Tibial nerve (tissue), 4 donors: ENCODE results near the gene SMAD1. TPM values are rescaled to one million over a fixed set of nuclear protein-coding genes. Genes with fewer than 3 reads are reported as not detected.

Experiments
- DNase-seq, 2 donors: peaks; one replicate each; pipeline ENCODE4 v3.0.0-alpha.2; 2019; ENCODE audit warnings: low spot score in 2 of 2
- H3K27ac ChIP-seq, 4 donors: fragments of 200-600 bp; sonication (generic) in 3 of 4; one replicate each; pipeline ENCODE4 v1.5.1; 2017 to 2019; ENCODE audit warnings: mild to moderate bottlenecking in 1 of 4
- H3K27me3 ChIP-seq, 2 donors: fragments of 200-600 bp; sonication (generic) in 1 of 2; one replicate each; pipeline versions ENCODE4 v1.5.1 to v1.6.0; 2017 to 2019
- H3K36me3 ChIP-seq, 3 donors: fragments of 200-600 bp; sonication (generic); one replicate each; pipeline ENCODE4 v1.5.1; 2018 to 2019
- H3K4me1 ChIP-seq, 4 donors: fragments of 200-600 bp; sonication (generic) in 3 of 4; one replicate each; pipeline ENCODE4 v1.5.1; 2017 to 2019
- H3K4me3 ChIP-seq, 4 donors: fragments of 200-600 bp; sonication (generic) in 3 of 4; one replicate each; pipeline ENCODE4 v1.5.1; 2017 to 2019; ENCODE audit warnings: mild to moderate bottlenecking in 1 of 4, moderate library complexity in 1 of 4
- H3K9me3 ChIP-seq, 4 donors: fragments of 200-600 bp; sonication (generic) in 3 of 4; one replicate each; pipeline ENCODE4 v1.5.1; 2017 to 2019
- CTCF ChIP-seq, 5 experiments: fragments of 200-600 bp in 3 of 5; fragments of 450-650 bp in 2 of 5; sonication (generic) in 3 of 5; IDR thresholded peaks; one replicate each; pipeline ENCODE4 v1.5.1; 2016 to 2019; ENCODE audit warnings: antibody characterized with exemption in 5 of 5, mild to moderate bottlenecking in 3 of 5, moderate library complexity in 2 of 5
- EP300 ChIP-seq, 2 donors: sonication (generic); formaldehyde crosslinking; IDR thresholded peaks; one replicate each; pipeline ENCODE4 v1.6.1; 2017; ENCODE audit warnings: antibody characterized with exemption in 2 of 2, mild to moderate bottlenecking in 1 of 2
- POLR2A ChIP-seq, 2 donors: fragments of 450-650 bp; IDR thresholded peaks; one replicate each; pipeline ENCODE4 v1.6.1; 2017; ENCODE audit warnings: antibody characterized with exemption in 2 of 2, mild to moderate bottlenecking in 2 of 2, moderate library complexity in 2 of 2
- WGBS, 2 donors: methylation state at CpG; one replicate each; pipeline ENCODE4 v1.1.5; 2018; 5-methylcytosine and 5-hydroxymethylcytosine counted together
- total RNA-seq, 4 donors: library from RNA; depleted of rRNA; stranded (reverse); fragments of >200 nt; gene quantifications; one replicate each; pipeline ENCODE4 v1.1.0, GENCODE V29; 2016

The SMAD1 gene
- total RNA-seq, 4 donors from 2014 or later, result 23.8 to 48.6 (median 34.9) TPM

GRCh38 chr4:145493166-145493565 lies 11.5 kb downstream of the SMAD1 start:
- Histone ChIP-seq H3K9me3 (no peaks in the 10 kb centered on the region), H3K27ac (no peak overlapping the region), H3K27me3 (no peaks in the 10 kb centered on the region), H3K36me3 (no peaks in the 10 kb centered on the region), H3K4me3 (no peak overlapping the region), H3K4me1 (peaks cover 0 to 44% (median 0%) of the 10 kb centered on the region in 4 donors)
- no peak for DNase-seq
- WGBS, 2 donors, result 68 to 71% methylated on average over 2 of the region's 2 CpGs
- no peak for TF ChIP-seq CTCF (IDR thresholded peaks at IDR 0.05)
- no peak for TF ChIP-seq EP300 (IDR thresholded peaks at IDR 0.05)
- no peak for TF ChIP-seq POLR2A (IDR thresholded peaks at IDR 0.05)

- TF ChIP-seq EP300 (IDR thresholded peaks at IDR 0.05), result no peak
- no peak for TF ChIP-seq CTCF (IDR thresholded peaks at IDR 0.05)
- TF ChIP-seq POLR2A (IDR thresholded peaks at IDR 0.05), result no peak
- no peak for DNase-seq
- 62 to 71% methylated on average over 4 of the region's 4 CpGs for WGBS, 2 donors
- Histone ChIP-seq H3K9me3 (no peaks in the 10 kb centered on the region), H3K36me3 (no peaks in the 10 kb centered on the region), H3K4me1 (peaks cover 0 to 44% (median 0%) of the 10 kb centered on the region in 4 donors), H3K27me3 (no peaks in the 10 kb centered on the region), H3K27ac (no peak overlapping the region), H3K4me3 (no peak overlapping the region)
Measured at GRCh38 chr4:145494666-145495270, 13.1 kb downstream of the SMAD1 start.

- H3K27me3 ChIP-seq, result no peaks in the 10 kb centered on the region
- 93 to 94% methylated on average over 5 of the region's 5 CpGs for WGBS, 2 donors
- TF ChIP-seq EP300 (IDR thresholded peaks at IDR 0.05), result no peak
- TF ChIP-seq POLR2A (IDR thresholded peaks at IDR 0.05), result no peak
- no peak for TF ChIP-seq CTCF (IDR thresholded peaks at IDR 0.05)
- H3K27ac ChIP-seq, result no peak overlapping the region
- no peaks in the 10 kb centered on the region for H3K9me3 ChIP-seq
- H3K4me1 ChIP-seq, result peaks cover 0 to 35% (median 0%) of the 10 kb centered on the region in 4 donors
- H3K36me3 ChIP-seq, result no peaks in the 10 kb centered on the region
- H3K4me3 ChIP-seq, result no peak overlapping the region
- DNase-seq, result no peak
Measured at GRCh38 chr4:145496292-145496691, 14.6 kb downstream of the SMAD1 start.

- Histone ChIP-seq H3K4me1 (peaks cover 0 to 33% (median 0%) of the 10 kb centered on the region in 4 donors), H3K27me3 (no peaks in the 10 kb centered on the region), H3K27ac (no peak overlapping the region), H3K9me3 (no peaks in the 10 kb centered on the region), H3K36me3 (no peaks in the 10 kb centered on the region), H3K4me3 (no peak overlapping the region)
- no peak for TF ChIP-seq EP300 (IDR thresholded peaks at IDR 0.05)
- no peak for TF ChIP-seq POLR2A (IDR thresholded peaks at IDR 0.05)
- no peak for TF ChIP-seq CTCF (IDR thresholded peaks at IDR 0.05)
- no peak for DNase-seq
- WGBS, 2 donors, result 81 to 83% methylated on average over 9 of the region's 9 CpGs
Measured at GRCh38 chr4:145497199-145498149, 15.8 kb downstream of the SMAD1 start.

- Histone ChIP-seq H3K27me3 (no peaks in the 10 kb centered on the region), H3K9me3 (no peaks in the 10 kb centered on the region), H3K4me3 (no peak overlapping the region), H3K27ac (no peak overlapping the region), H3K4me1 (peaks cover 0 to 30% (median 0%) of the 10 kb centered on the region in 4 donors), H3K36me3 (no peaks in the 10 kb centered on the region)
- DNase-seq, result no peak
- TF ChIP-seq EP300 (IDR thresholded peaks at IDR 0.05) (no peak), POLR2A (IDR thresholded peaks at IDR 0.05) (no peak)
Measured at GRCh38 chr4:145498430-145498829, 16.8 kb downstream of the SMAD1 start.
